NCI-H226 (cell line): ENCODE data around the gene SLC16A11.
"Not testable (repeated sequence)": the region's sequence is repeated elsewhere in the genome, so short reads cannot be mapped to it uniquely, and the experiment has no call there.

ENCODE experiments used
- DNase-seq: peaks from one replicate; pipeline ENCODE4 v3.0.0-alpha.2; 2015

Gene SLC16A11, protein sequence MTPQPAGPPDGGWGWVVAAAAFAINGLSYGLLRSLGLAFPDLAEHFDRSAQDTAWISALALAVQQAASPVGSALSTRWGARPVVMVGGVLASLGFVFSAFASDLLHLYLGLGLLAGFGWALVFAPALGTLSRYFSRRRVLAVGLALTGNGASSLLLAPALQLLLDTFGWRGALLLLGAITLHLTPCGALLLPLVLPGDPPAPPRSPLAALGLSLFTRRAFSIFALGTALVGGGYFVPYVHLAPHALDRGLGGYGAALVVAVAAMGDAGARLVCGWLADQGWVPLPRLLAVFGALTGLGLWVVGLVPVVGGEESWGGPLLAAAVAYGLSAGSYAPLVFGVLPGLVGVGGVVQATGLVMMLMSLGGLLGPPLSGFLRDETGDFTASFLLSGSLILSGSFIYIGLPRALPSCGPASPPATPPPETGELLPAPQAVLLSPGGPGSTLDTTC

DNA sequence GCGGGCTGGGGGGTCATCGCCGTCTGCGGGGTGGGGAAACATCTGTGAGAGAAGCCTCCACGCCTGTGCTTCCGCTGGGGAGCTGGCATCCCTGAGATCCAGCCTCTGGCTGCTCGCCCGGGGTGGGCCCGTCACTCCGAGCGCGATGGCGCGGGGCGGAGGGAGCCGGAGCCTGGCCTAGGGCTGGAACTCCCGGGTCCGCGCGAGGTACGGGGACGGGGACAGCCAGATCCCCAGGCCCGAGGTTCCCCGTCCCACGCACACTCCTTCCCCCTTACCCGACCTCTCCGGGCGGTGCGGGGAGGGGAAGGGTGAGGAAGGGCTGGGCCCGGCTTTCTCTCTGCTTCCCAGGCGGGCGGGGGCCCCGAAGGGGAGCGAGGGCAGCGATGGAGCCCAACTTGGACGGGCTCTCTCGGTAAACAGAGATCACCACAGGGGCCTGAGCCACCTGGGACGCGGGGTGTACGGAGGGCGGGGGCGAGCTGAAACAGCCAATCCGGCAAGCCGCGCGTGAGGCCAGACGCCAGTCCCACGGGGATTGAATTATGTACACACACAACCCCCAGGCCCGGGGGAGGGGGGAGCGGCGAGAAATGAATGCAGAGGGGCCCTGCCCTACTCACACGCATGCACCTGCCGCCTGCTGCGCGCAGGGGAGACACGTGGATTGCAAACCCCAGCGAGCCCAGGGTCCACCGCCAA is at the start of gene SLC16A11:
Gene SLC16A11 (minus strand): TSS at position 596 of the 702 bp plus-strand sequence. CDS start 579 bp downstream, at position 17.
- DNase-seq: no peak

DNA sequence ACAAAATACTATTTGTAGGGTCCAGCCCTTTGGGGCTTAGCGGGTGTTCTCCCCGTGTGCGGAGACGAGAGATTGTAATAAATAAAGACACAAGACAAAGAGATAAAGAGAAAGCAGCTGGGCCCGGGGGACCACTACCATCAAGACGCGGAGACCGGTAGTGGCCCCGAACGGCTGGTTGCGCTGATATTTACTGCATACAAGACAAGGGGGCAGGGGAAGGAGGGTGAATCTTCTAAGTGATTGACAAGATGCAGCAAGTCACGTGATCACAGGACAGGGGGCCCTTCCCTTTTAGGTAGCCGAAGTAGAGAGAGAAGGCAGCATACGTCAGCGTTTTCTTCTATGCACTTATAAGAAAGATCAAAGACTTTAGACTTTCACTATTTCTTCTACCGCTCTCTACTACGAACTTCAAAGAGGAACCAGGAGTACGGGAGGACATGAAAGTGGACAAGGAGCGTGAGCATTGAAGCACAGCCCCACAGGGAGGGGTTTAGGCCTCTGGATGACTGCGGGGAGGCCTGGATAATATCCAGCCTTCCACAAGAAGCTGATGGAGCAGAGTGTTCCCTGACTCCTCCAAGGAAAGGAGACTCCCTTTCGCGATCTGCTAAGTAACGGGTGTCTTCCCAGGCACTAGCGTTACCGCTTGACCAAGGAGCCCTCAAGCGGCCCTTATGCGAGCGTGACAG is 47.6 kb upstream of the SLC16A11 start:
- not testable (repeated sequence) for DNase-seq

DNA sequence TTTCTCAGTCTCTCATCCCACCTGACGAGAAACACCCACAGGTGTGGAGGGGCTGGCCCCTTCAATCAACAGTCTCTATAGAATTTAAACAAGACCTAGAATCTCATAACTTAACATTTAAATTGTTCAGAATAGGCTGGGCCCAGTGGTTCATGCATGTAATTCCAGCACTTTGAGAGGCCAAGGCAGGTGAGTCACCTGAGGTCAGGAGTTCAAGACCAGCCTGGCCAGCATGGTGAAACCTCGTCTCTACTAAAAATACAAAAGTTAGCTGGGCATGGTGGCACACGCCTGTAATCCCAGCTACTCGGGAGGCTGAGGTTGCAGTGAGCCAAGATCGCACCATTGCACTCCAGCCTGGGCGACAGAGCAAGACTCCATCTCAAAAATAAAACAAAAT is 45.7 kb upstream of the SLC16A11 start:
- not testable (repeated sequence) for DNase-seq

DNA sequence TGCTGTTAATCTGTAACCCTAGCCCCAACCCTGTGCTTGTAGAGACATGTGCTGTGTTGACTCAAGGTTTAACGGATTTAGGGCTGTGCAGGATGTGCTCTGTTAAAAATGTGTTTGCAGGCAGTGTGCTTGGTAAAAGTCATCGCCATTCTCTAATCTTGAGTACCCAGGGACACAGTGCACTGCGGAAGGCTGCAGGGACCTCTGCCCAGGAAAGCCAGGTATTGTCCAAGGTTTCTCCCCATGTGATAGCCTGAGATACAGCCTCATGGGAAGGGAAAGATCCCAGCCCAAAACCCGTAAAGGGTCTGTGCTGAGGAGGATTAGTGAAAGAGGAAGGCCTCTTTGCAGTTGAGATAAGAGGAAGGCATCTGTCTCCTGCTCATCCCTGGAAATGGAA is 44.5 kb upstream of the SLC16A11 start:
- not testable (repeated sequence) for DNase-seq

DNA sequence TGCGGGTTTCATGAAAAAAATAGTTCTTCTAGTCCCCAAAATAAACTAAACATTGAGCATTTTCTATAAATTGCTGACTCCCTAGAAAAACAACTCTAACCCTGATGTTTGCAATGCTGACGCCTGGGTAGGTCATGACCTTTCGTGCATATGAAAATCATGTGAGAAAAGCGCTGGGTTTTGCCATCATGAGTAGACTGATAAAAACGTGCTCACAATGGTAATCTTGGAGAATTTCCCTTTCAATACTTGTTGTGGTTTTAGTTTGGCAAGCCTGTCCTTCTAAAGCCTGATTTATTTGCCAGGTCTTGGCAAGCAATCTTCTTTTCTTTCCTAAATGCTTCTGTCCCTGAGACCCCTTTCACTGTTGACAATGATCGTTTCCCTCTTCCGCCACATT is 40.2 kb upstream of the SLC16A11 start:
- DNase-seq: no peak

DNA sequence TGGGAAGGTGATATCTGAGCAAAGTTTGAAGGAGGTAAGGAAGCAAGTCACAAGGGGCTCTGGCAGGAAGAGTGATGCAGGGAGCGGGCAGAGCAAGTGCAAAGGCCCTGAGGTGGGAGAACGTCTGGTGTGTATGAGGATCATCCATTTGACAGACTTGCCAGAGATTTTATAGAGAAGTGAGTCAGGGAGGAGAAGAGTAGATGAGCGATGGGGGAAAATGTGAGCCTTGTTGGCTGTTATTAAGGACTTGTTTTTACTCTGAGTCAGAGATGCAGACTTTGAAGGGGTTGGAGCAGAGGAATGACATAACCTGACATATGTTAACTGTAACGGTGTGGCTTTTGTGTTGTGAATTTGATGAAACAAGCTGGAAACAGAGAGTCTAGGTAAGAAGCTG is 39.7 kb upstream of the SLC16A11 start:
- no peak for DNase-seq

DNA sequence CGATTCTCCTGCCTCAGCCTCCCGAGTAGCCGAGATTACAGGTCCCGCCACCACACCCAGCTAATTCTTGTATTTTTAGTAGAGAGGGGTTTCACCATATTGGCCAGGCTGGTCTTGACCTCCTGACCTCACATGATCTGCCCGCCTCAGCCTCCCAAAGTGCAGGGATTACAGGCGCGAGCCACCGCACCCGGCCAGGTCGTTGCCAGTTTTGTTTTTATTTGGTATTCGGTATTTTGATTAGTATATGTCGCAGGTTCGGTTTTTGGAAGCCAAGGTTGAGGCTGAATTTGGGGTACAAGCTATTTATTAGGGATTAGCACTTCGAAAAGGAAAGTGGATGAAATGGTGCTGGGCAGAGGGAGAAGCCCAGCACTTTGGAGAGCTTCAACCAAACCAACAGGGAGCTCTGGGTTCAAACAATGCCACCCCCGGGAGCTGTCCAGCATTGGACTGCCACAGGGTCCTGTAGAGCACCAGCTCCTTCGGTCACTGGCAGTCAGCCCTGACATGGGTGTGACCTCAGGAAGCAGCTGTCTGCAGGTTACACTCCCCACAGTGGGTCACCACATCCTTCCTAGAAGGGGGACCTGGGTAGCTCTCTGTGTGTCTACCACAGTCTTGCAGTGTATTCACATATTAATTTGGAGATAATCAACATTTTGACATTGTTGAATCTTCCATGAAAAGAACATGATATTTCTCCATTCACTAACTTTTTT is 37.6 kb upstream of the SLC16A11 start:
- no peak for DNase-seq

DNA sequence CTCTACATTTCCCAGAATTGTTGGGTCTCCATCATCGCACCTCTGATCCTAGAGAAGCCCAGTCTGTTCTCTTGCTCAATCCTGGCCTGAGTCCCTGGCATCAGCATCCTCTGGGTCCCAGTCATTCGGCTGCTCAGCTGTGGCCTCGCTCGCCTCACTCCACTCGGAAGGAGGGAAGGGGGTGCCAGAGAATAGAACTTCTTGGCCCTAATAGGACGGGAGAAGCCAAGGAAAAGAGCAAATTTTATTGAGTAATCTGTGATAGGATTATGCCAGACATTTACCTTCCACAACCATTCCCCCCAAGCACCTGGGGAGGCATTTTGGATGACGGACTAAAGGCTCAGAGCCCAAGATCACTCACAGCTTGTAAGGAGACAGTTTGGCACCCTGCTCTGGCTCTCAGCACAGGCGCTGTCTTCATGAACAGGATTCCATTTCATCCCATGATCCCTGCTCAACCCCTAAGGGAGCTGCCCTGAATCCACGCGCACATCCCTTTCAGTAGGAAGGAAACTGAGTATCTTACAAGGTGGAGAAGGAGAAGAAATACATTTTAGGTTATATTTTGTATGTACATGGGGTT is 36.7 kb upstream of the SLC16A11 start:
- DNase-seq: no peak

DNA sequence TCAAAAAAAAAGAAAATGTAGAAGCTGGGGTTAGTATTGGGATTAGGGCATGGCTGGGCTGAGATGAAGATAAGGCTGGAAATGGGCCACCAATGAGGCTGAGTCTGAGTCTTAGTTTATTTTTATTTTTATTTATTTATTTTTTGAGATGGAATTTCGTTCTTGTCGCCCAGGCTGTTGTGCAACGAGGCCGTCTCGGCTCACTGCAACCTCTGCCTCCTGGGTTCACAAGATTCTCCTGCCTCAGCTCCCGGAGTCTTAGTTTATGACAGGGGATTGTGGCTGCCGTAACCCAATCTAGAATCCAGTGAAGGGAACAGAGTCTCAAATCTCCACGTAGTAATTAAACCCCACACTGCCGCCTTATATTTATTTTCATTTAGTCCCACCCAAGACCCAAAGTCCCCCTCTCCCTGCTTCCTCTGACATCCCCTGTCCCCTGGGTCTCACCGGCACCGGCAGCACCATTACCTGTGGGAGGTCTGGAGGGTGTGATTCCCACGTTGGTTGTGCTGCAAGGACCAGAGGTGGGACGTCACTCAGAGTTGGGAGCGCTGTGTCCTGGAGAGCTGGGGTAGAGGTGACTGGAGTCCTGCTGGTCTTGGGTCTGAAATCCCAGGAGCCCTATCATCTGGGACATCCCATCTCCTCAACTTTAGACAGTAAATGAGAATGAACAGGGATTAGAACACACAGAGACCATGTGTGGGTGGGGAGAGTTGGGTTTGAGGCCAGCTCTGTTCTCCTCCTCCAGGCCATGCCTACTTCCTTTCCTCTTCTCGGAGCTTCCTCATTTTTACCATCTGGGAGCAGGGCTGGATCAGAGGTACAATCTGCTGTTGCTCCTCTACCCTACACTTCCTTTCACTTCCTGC is 35.9 kb upstream of the SLC16A11 start, which contains the start of gene CLEC10A:
Gene CLEC10A (minus strand): TSS at position 671 of the 875 bp plus-strand sequence. CDS start 1,439 bp downstream, outside the sequence.
- DNase-seq: no peak

DNA sequence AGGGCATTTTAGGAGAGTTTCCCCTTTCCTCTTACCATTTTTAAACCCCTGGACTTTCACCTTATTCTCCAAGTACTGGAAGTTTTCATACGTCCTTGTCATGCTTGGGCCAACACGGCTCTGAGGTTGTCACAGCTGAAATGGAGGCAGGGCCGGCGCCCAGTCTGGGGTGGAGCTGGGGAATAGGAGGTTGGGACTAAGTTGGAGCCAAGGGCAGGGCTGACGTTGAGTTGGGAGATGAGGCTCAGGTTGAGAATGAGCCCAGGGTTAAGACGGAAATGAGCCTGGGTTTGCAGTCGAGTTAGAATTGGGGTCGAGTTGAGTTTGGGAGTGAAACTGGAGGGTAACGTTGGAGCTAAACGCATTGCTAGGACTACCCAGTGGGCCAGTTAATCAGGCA is 34.8 kb upstream of the SLC16A11 start:
- DNase-seq: no peak

DNA sequence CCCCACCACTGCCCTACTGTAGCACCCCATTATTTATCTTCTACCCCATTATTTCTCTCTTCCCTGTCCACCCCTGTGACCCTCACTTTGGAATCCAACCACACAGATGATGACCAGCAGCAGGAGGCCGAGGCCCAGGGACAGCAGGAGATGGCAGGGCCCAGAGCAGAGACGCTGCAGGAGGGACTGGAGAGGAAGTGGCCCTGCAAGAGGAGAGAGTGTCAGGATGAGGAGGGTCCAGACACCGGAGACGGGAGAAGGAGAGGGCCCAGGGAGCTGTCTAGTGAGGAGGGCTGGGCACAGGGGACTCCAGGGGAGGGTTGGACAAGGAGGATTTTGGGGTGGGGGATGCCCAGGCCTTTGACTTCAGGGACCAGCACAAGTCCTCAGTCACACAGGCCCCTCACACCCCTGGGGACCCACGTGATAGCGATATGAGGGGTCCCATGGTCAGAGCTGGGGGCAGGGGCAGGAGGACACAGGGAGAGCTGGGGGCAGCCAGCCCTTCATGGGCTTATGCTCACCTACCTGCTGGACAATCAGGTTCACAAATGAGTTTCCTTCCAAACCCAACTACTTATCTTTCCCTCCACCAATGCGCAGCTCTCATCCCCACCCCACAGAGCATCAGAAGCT is 34.1 kb upstream of the SLC16A11 start:
- no peak for DNase-seq

DNA sequence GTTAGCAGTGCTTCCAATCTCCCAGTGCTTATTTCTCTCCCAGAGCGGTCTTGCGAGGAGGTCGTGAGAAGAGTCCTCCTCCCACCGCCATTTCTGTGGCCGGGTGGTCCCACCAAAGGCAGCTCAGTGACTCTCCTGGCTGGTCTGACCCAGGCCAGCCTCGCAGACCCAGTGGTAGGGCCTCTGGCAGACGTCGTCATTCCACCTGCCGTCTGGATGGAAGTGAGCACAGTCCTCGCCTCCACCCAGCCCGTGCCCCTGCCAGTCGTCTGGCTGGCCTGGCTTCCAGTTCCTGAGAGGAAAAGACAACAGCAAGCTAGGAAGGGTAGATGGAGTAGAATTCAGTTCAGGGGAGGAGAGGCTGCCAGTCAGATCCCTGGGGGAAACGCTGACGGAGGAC is 31.0 kb upstream of the SLC16A11 start:
- DNase-seq: no peak

DNA sequence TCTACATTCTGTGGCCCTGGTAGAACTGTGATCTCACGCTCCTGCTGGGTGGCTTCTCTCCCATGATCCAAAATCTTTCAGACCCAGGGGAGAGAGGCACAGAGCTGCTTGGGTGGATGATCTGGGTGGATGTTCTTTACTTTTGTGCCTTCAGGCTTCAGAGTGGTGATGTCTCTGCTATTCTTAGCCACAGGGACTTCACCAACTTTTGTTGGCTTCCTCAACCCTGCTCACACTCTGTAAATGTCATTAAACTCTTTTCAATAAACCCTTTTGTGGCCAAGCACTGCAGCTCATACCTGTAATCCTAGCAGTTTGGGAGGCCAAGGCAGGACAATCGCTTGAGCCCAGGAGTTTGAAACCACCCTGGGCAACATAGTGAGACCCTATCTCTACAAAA is 28.5 kb upstream of the SLC16A11 start:
- no peak for DNase-seq

DNA sequence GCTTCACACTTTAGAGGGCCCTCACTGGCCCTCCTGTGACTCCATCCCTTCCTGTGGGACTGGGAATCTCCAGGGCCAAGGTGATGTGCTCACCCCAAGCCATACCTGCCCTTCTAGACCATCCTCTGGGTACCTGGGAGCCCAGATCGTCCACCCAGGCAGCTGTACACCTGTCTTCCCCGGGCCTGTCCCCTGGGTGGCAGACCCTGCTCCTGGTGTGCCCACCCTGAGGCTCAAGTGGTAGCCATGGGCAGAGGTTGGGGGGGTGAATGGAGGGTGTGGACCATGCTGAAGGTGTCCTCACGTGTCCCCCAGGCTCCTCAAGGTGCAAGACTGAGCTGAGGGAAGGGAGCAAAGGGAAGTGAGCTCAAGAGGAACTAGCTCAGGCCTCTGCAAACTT is 26.8 kb upstream of the SLC16A11 start:
- no peak for DNase-seq

DNA sequence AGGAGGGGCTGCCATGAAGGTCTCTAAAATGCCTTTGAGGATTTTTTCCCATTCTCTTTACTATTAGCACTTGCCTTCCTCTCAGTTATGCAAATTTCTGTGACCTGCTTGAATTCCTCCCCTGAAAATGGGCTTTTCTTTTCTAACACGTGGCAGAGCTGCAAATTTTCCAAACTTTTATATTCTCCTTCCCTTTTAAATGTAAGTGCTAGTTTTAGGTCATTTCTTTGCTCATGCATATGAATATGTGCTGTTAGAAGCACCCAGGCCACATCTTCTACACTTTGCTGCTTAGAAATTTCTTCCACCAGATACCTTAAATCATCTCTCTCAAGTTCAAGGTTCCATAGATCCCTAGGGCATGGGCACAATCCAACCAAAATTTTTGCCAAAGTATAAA is 24.4 kb upstream of the SLC16A11 start:
- no peak for DNase-seq

DNA sequence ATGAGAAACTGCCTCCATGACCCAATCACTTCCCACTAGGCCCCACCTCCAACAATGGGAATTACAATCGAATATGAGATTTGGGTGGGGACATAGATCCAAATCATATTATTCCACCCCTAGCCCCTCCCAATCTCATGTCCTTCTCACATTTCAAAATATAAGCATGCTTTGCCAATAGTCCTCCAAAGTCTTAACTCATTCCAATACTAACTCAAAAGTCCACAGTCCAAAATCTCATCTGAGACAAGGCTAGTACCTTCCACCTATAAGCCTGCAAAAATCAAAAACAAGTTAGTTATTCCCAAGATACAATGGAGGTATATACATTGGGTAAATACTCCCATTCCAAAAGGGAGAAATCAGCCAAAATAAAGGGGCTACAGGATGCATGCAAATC is 23.3 kb upstream of the SLC16A11 start:
- no peak for DNase-seq

DNA sequence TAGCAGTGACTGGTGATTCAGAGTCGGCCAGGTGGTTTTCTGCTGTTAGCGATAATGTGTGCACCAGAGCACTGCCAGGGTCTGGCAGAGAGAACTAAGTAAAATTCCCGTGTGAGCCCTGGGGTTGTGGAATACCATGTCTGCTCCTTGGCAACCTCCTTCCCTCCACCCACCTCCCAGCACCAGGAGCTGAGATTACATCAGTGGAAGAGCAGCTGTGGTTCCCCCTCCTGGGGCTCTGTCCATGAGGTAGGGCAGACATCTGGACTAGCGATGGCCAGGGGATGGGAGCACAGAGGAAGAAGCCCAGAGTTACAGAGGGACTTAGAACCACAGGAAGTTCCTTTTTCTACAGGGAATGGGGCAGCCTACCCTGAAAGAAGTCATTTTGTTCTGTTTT is 20.4 kb upstream of the SLC16A11 start:
- no peak for DNase-seq

DNA sequence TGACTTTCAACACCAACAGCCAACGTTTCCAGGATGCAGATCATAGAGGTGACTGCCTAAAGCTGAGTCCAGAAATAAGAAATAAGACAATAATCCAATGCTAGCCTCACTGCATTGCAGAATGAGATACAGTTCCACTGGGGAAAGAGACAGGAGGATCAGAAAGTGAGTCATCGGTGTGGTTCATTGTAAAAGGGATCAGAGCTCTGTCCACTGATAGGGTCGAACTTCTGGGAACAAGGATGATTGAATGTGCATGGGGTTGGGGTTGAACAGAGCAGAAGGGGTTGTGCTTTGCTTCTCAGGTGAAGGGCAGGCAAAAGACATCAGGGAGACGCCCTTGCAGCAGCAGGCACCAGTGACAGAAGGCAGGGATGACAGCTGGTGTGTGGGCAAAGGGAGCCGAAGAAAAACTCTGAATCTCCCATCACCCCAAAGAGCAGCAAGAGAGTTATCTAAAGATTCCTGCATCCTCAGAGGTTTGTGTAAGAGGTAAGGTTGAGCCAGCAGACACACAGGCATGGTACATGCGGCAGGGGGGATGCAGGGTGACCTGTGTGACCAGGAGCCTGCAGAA is 19.7 kb upstream of the SLC16A11 start:
- no peak for DNase-seq

DNA sequence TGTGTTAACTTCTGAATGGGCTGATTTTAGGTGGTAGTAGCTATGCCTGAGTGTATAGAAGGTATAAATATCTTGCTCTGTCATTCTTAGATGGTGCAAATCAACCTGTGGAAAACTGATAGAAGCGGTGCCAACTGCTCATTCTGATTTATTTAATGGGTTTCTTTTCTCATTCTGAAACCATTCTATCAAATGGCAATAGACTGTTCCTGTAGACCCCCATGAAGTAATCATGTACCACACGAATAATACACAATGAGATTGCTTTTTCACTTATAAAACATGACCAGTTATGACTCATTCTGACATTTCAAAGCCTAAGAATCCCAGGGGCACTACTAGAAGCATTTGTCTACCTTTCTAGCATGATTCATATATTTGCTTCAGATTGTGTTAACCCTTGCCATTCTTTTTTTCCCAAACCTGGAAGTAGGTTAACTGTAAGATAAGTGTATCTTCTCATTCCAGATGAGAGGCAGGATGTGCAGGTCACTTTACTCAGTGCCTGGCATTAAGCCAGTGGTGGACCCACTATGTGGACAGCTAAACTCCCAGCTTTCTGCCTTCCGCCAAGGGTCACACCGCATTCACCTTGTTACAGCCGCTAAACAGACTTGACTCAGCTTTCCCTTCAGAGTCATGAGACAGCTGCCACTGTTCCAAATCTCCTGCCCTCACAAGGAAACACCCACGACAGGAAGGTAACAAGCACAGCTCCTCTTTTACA is 16.4 kb upstream of the SLC16A11 start:
- peak; percentile 94 for DNase-seq
